Body of pancreas (tissue), 4 donors: ENCODE data around the gene LRCH1. TPM values are rescaled to one million over a fixed set of nuclear protein-coding genes. Genes with fewer than 3 reads are reported as not detected.

Experiments
- ATAC-seq: fragments of 150-250 bp; one replicate; pipeline ENCODE4 v1.9.1; 2016
- DNase-seq, 4 donors: peaks; one replicate each; pipeline ENCODE4 v3.0.0-alpha.2; 2019
- H3K27ac ChIP-seq, 4 donors: fragments of 200-600 bp; sonication (generic); 1 replicate in 3 of 4; 2 replicates in 1 of 4; pipeline versions ENCODE4 v1.5.1 to v1.6.1; 2016 to 2019; ENCODE audit warnings: mild to moderate bottlenecking in 1 of 4, mixed read lengths in 1 of 4, moderate library complexity in 1 of 4
- H3K27me3 ChIP-seq, 2 donors: fragments of 200-600 bp; sonication (generic); one replicate each; pipeline ENCODE4 v1.6.0; 2016; ENCODE audit warnings: mild to moderate bottlenecking in 1 of 2
- H3K36me3 ChIP-seq, 2 donors: fragments of 200-600 bp; sonication (generic); replicated peaks in 1 of 2; 2 replicates each; pipeline ENCODE4 v1.5.1; 2016; ENCODE audit warnings: low read depth in 2 of 2; ENCODE audit not compliant: insufficient read depth in 1 of 2
- H3K4me1 ChIP-seq: fragments of 200-600 bp; sonication (generic); one replicate; pipeline ENCODE4 v1.6.0; 2016
- H3K4me3 ChIP-seq, 2 donors: fragments of 200-600 bp; sonication (generic); 1 replicate in 1 of 2; 2 replicates in 1 of 2; pipeline ENCODE4 v1.5.1; 2016 to 2019
- H3K9me3 ChIP-seq, 3 donors: fragments of 200-600 bp; sonication (generic); 1 replicate in 2 of 3; 2 replicates in 1 of 3; pipeline ENCODE4 v1.5.1; 2016
- CTCF ChIP-seq, 7 experiments: fragments of 450-650 bp in 4 of 7; fragments of 200-600 bp in 3 of 7; sonication (generic) in 3 of 7; IDR thresholded peaks; one replicate each; pipeline ENCODE4 v1.5.1; 2016 to 2019; ENCODE audit warnings: antibody characterized with exemption in 7 of 7
- POLR2A ChIP-seq, 3 donors: fragments of 450-650 bp; IDR thresholded peaks; one replicate each; pipeline ENCODE4 v1.6.1; 2016; ENCODE audit warnings: antibody characterized with exemption in 3 of 3, mild to moderate bottlenecking in 2 of 3
- WGBS, 2 donors: methylation state at CpG; one replicate each; pipeline ENCODE4 v1.1.5; 2017; 5-methylcytosine and 5-hydroxymethylcytosine counted together
- intact Hi-C: fragments of 100-400 bp; cut with DNase I; formaldehyde crosslinking; loops from one replicate; pipeline ENCODE4 v1.15.1; 2023
- total RNA-seq, 2 donors: library from RNA; depleted of rRNA; stranded (reverse); fragments of >200 nt; gene quantifications; one replicate each; pipeline ENCODE4 v1.1.0, GENCODE V29; 2016

Gene LRCH1
- total RNA-seq, 2 donors from 2014 or later = 7.3 to 8.6 TPM

GRCh38 chr13:46743191-46743590 lies 190.2 kb downstream of the LRCH1 start:
- peaks cover 0 to 3% of the 10 kb centered on the region in 2 donors for H3K36me3 ChIP-seq
- WGBS, 2 donors = 86 to 90% methylated on average over 2 of the region's 2 CpGs
- no peak for DNase-seq

GRCh38 chr13:46745062-46745461 lies 192.1 kb downstream of the LRCH1 start:
- TF ChIP-seq POLR2A (IDR thresholded peaks at IDR 0.05) (no peak), CTCF (IDR thresholded peaks at IDR 0.05) (no peak)
- Histone ChIP-seq H3K27ac (no peak overlapping the region), H3K36me3 (peaks cover 0 to 5% of the 10 kb centered on the region in 2 donors), H3K4me1 (no peaks in the 10 kb centered on the region), H3K9me3 (no peaks in the 10 kb centered on the region), H3K27me3 (no peaks in the 10 kb centered on the region), H3K4me3 (no peak overlapping the region)
- DNase-seq (no peak), ATAC-seq (no peak)
- WGBS, 2 donors = 100% methylated on average over 4 of the region's 4 CpGs
- intact Hi-C loops = no loop called here

More at GRCh38 chr13:46743191-46743590, 190.2 kb downstream of the LRCH1 start:
- Histone ChIP-seq H3K27ac (no peak overlapping the region), H3K9me3 (no peaks in the 10 kb centered on the region), H3K4me3 (no peak overlapping the region), H3K27me3 (no peaks in the 10 kb centered on the region), H3K4me1 (no peaks in the 10 kb centered on the region)
- no peak for TF ChIP-seq CTCF (IDR thresholded peaks at IDR 0.05)
- TF ChIP-seq POLR2A (IDR thresholded peaks at IDR 0.05) = no peak
- ATAC-seq = no peak
- intact Hi-C loops = no loop called here

GRCh38 chr13:46745706-46746105 lies 192.7 kb downstream of the LRCH1 start:
- ATAC-seq (no peak), DNase-seq (no peak)
- 82 to 97% methylated on average over 4 of the region's 4 CpGs for WGBS, 2 donors
- no peak overlapping the region for H3K4me3 ChIP-seq
- TF ChIP-seq POLR2A (IDR thresholded peaks at IDR 0.05) (no peak), CTCF (IDR thresholded peaks at IDR 0.05) (no peak)
- intact Hi-C loops = no loop called here
- no peaks in the 10 kb centered on the region for H3K9me3 ChIP-seq
- H3K27me3 ChIP-seq = no peaks in the 10 kb centered on the region
- peaks cover 0 to 7% of the 10 kb centered on the region in 2 donors for H3K36me3 ChIP-seq
- no peaks in the 10 kb centered on the region for H3K4me1 ChIP-seq
- no peak overlapping the region for H3K27ac ChIP-seq

GRCh38 chr13:46747031-46747820 lies 194.3 kb downstream of the LRCH1 start:
- WGBS, 2 donors = 92 to 93% methylated on average over 8 of the region's 8 CpGs
- no peak for ATAC-seq
- no peak for DNase-seq
- TF ChIP-seq CTCF (IDR thresholded peaks at IDR 0.05) = no peak
- TF ChIP-seq POLR2A (IDR thresholded peaks at IDR 0.05) = no peak
- no peak overlapping the region for H3K4me3 ChIP-seq
- H3K36me3 ChIP-seq = peaks cover 0 to 4% of the 10 kb centered on the region in 2 donors
- intact Hi-C loops = no loop called here
- no peaks in the 10 kb centered on the region for H3K4me1 ChIP-seq
- no peak overlapping the region for H3K27ac ChIP-seq
- H3K27me3 ChIP-seq = no peaks in the 10 kb centered on the region
- H3K9me3 ChIP-seq = no peaks in the 10 kb centered on the region

- intact Hi-C loops = no loop called here
Observed at GRCh38 chr13:46748300-46748699, 195.3 kb downstream of the LRCH1 start.

More at GRCh38 chr13:46748300-46748699, 195.3 kb downstream of the LRCH1 start:
- Histone ChIP-seq H3K27ac (no peak overlapping the region), H3K4me1 (no peaks in the 10 kb centered on the region), H3K27me3 (no peaks in the 10 kb centered on the region), H3K36me3 (peaks cover 0 to 4% of the 10 kb centered on the region in 2 donors), H3K4me3 (no peak overlapping the region), H3K9me3 (no peaks in the 10 kb centered on the region)
- TF ChIP-seq CTCF (IDR thresholded peaks at IDR 0.05) = no peak
- no peak for TF ChIP-seq POLR2A (IDR thresholded peaks at IDR 0.05)
- DNase-seq = no peak
- WGBS, 2 donors = 69 to 95% methylated on average over 4 of the region's 4 CpGs
- no peak for ATAC-seq
